ENCODE data around the gene FHOD3. TPM values are rescaled to one million over a fixed set of nuclear protein-coding genes. Genes with fewer than 3 reads are reported as not detected.

Gene FHOD3
- polyA plus RNA-seq, 1 donor: 42.4 TPM

Other genes starting within 250 kb of the FHOD3 start
- gene RPRD1A, start 230.2 kb upstream of the FHOD3 start, polyA plus RNA-seq (ENCODE audit: insufficient read length): 75.3 TPM
- 81.6 TPM for gene SLC39A6, start 168.4 kb upstream of the FHOD3 start, polyA plus RNA-seq (ENCODE audit: insufficient read length)
- 150 TPM for gene ELP2, start 167.8 kb upstream of the FHOD3 start, polyA plus RNA-seq (ENCODE audit: insufficient read length)
- gene MOCOS, start 110.2 kb upstream of the FHOD3 start, polyA plus RNA-seq (ENCODE audit: insufficient read length): 1.2 TPM